GM19239 (cell line): ENCODE measurements around the gene PARVB.

Experiments
- DNase-seq: peaks from one replicate; pipeline ENCODE4 v3.0.0; 2011; ENCODE audit warnings: low spot score; ENCODE audit not compliant: insufficient read length
- FAIRE-seq: peaks from 2 replicates; lab custom pipeline; 2011; peaks lifted over from hg19 to GRCh38; lab: Jason Lieb, UNC

The PARVB gene

DNA sequence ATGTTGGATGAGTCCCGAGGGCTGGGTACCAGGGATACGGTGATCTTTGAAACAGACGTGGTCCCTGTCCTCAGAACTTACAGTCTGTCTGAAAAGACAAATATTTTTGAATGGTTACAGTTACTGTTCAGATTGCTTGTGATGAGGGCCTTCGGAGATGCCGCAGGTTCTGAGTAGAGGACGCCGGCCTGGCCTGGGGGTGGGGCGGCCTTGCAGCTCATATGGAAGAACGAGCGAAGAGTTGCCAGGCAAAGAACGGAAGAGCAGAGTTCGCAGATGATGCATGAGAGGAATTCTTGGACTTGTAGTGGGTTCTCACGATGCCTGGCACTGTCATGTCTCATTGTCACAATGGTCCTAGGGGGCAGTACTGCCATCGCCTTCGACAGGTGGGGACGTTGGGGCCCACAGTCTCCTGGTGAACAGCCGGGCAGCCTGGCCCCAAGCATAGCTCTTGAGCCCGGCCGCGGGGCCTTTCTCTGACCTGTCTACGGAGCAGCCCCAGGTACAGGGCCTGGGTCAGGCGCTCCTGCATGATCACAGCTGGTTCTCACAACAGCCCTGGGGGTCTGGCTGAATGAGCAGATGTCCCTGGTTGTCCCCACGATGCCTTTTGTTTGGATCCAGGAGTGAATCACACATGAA lies 95.7 kb downstream of the PARVB start:
- no peak for DNase-seq
- FAIRE-seq: no peak

DNA sequence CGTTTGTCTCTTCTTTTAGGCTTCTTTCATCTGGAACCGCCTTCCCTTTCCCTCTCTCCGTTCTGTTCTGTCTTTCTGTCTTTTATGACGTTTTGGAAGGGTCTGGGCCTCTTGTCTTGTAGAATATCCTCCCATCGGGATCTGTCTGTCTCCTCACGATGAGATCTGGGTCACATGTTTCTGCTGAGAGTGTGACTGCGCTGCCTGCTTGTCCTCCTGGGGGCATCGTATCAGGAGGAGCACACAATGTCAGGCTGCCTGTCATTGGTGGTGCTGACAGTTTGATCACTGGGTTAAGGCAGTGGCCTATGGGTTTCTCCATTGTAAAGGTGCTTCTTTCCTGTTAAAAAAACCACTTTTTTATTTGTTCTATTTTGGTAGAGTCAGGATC lies 96.2 kb downstream of the PARVB start:
- no peak for DNase-seq
- FAIRE-seq: no peak

DNA sequence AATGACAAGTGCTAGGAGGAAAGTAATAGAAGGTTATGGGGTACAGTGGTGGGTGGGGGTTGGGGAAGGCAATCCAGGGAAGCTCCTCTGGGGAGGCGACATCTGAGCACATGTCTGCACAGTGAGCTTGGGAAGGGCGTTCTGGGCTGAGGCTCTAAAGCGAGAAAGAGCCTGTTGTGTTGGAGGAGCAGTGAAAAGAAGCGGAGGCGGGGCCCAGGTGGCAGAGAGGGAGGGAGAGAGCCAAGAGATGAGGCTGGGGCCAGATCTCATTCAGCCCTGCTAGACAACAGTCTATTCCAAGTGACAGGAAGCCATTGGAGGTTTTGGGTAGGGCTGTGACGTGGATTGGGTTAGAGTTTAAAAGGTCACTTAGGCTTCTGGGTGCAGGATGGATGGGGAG lies 101.3 kb downstream of the PARVB start:
- DNase-seq: no peak
- no peak for FAIRE-seq

DNA sequence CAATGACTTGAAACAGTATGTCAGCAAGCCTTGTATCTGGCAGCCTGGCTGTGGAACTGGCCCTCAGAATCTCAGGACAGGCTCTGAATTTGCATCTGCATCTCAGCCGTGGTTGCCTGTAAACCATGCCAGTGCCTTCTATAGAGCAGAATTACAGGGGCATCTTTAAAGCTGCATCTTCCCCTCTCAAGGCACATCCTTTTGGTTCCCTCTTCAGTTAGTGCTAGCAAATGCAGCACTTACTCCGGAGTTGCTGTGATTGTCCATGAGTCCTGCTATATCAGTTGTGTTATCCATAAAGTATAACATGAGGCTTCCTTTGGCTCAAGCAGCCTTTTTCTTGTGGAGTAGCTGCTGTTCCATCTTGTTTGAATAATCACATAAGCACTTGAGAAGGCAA lies 102.7 kb downstream of the PARVB start:
- no peak for FAIRE-seq
- DNase-seq: no peak

DNA sequence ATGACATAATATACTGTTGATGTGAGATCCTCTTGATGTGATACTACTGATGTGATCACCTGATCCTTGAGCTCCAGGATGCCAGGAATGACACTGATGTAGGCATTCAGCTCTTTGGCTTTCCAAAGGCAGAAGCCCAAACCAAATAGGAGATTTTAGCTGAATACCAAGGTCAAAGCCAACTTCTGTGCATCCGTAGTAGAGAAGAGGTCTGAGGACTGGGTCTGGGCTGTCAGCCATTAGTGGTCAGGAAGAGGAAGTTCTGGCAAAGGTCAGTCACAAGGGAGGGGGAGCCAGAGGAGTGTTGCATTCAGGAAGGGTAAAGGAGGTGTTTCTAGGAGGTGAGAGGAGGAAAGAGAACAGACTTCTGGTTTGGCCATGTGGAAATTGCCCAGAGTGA lies 103.3 kb downstream of the PARVB start:
- DNase-seq (no peak), FAIRE-seq (no peak)

DNA sequence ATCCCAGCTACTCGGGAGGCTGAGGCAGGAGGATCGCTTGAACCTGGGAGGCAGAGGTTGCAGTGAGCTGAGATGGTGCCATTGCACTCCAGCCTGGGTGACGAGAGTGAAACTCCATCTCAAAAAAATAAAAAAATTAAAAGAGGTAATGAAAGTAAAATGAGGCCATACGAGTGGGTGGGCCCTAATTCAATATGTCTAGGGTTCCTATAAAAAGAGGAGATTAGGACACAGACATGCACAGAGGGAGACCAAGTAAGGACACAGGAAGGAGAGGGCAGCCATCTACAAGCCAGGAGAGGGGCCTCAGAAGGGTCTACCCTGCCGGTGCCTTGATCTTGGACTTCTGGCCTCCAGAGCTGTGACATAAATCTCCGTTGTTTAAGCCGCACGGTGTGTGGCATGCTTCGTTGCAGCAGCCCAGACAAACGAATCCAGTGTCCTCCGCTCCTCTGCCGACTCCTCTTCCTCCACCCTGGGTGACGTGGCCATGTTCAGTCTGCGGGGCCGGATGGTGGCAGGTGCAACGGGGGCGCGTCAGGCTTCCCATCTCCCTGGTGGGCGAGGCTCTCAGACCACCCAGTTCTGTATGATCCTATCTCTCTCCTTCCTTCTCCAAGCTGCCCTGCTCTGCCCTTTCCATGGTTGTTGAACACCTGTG lies 105.0 kb downstream of the PARVB start:
- no peak for FAIRE-seq
- no peak for DNase-seq

DNA sequence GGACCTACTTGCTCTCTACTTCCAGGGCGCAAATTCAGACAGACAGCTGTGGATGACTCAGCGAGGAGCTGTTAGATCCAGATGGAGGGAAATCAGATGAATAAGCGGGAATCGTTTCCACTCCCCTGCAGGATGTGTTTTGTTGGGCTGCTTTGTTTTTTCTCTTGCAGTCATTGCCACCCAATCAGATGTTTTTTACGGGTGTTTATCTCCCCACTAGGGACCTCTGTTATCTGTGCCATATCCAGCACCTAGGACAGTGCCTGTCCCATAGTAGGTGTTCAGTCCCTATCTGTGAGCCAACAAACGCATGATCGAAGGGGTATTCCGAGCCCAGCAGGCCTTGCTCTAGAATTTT lies 105.5 kb downstream of the PARVB start:
- no peak for FAIRE-seq
- no peak for DNase-seq

DNA sequence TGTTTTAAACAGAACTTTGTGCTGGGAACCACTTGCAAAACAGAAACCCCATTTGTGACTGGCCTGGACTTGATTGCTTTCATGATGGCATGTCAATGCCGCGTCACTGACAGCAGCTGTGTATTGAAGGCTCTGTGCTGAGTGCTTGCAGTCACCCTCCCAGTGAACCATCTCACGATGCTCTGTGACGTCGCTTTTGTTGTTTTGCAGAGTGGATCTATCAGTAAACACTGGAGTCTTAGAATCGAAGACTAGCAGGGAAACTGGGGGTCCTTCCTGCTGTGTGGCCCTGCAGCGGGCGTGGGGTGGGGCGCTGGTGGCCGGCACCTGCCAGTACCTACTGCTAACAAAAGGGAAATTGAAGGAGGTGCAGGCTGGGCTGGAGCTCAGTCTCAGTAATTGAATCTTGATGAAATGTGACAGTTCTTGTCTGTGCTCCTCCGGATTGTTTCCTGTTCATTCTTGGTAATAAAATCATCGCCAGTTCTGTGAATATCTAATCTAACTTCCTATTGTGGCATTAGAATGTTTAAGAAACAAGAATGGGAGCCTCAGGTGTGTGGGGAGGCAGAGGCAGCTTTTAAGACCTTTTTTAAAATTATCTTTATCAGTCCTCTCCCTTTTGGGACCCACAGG lies 106.1 kb downstream of the PARVB start:
- FAIRE-seq: no peak
- DNase-seq: no peak

DNA sequence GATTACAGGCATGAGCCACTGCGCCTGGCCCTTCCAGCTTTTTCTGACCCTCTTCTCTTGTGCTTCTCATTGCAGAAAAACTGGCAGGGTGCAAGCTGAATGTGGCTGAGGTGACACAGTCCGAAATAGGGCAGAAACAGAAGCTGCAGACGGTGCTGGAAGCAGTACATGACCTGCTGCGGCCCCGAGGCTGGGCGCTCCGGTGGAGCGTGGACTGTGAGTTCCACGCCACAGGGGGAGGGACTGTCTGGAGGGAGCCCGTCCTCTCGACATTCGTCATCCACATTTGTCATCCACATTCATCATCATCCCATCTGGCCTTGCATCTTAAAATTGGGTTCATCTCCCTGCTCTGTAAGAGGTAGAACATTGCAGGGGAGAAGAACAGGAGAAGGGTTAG lies 107.3 kb downstream of the PARVB start:
- FAIRE-seq (no peak), DNase-seq (no peak)

DNA sequence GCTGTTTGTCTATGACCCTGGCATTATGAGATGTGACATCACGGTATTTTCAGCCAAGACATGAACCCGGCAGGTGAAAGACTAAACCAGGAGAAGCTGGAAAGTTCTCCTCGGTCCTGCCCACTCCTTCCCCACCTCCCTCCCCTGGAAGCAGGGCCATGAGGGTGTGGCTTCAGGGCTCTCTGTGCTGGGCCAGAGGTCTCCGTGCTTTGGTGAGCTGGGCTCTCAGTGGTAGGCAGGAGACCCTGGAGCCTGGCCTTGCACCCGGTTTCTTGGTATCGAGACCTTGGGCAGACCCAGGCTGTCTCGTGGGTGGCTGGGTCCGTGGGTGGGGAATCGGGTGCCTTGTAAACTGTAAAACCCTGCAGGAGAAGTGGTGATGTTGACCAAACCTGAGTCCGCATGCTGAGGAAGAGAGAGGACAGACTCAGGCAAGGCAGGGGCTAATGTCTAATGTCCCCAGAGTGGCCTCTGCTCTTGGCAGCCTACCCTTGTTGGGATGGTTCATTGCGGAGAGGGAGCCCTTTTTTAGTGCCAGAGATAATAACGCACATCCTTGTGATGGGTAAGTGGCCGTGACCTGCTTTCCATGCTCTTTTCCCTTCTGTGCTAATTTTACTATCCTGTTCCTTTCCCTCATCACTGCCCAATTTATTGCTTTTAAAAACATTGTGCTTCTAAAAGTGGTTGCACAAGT lies 108.0 kb downstream of the PARVB start:
- FAIRE-seq: no peak
- no peak for DNase-seq

DNA sequence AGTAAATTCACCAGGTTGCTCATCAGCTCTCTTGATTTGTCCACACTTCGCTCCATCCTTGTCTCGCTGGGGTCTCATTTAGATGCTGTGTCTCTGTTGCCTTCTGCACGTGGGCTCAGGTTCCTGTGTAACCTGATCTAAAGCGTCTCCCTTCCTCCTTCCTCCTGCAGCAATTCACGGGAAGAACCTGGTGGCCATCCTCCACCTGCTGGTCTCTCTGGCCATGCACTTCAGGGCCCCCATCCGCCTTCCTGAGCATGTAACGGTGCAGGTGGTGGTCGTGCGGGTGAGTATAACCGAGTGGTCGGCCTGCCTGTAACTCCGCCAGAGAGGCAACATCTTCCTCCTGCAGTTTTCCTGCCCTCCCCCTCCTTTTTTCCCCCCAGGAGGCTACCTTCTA lies 108.6 kb downstream of the PARVB start:
- FAIRE-seq: no peak
- DNase-seq: no peak

DNA sequence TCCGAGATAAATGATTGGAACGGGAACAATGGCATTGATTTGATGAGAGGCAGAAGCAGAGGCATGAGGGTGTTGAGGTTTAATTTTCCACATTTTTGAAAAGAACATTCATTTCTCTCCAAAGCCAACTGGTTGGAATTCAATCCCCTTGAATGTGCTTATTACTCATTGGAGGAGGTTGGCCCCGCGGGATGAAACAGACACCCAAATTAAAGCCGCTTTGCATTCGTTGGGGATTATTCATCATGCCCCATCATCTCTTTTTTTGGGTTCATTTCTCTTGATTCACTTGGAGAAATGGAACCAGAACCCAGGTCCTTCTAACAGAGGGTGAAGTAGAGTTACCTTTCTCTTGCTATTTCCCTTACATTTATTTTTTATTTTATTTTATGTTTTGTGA lies 109.1 kb downstream of the PARVB start:
- FAIRE-seq (no peak), DNase-seq (no peak)

DNA sequence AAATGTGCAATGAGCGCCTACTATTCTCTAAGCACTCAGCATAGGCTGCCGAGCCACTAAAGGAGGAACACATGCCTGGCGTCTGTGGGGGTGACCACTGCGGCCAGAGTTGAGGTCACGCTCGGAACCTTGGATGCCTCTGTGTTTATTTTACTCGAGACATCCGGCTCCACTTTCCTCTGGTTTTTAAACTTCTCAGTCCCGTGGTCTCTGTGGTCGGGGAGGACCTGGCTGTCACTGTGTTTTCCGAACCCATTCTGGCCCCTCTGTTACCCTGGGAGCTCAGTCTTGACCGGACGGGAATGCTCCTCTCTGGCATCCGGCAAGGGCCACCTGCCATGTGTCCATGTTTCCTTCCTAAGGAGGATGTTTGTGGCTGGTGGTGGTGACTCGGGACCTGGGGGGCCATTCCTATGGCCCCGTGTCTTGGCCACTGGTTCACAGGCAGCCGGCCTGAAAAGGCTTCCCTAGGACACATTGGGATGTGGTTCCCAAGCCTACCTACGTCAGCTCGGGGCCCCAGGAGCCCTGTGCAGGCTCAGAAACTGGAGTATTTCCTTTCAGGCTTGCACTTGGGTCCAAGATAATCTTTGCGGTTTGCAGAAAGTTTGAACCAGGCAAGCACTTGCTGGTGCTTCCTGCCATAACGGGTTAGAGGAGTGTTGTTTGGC lies 109.9 kb downstream of the PARVB start:
- no peak for FAIRE-seq
- no peak for DNase-seq

DNA sequence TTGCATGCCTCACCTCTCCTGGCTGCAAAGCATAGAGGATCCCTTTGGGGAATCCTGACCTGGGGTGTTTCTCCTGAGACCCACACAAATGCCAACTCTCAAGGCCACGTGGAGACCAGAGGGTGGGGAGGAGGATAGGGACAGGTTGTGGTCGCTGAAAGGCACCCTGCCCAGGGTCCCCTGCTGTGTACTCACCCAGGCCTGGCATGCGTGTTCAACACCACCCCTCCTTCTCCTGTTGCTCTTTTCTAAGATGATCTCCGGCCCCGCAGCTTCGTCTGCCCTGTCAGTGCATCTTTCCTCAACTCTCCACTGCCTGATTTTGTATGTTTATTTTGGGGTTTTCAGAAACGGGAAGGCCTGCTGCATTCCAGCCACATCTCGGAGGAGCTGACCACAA lies 112.0 kb downstream of the PARVB start:
- no peak for DNase-seq
- no peak for FAIRE-seq

DNA sequence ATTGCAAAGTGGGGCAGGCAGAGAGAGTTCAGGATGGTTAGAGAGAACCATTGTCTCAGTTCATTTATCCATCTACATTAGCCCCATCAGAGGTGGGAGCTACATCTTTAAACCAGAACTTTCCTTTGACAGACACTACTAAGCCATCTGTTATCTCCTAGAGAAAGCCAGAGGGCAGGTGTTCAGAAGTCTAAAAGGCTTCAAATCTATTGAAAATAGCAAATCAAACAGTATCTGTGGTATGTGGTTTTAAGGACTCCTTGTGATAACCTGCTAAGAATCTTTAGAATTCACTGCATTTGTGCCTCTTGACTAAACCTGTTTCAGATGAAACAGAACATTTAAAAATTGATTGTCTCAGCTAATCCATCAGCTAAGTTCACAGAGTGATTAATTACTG lies 112.7 kb downstream of the PARVB start:
- no peak for DNase-seq
- no peak for FAIRE-seq

DNA sequence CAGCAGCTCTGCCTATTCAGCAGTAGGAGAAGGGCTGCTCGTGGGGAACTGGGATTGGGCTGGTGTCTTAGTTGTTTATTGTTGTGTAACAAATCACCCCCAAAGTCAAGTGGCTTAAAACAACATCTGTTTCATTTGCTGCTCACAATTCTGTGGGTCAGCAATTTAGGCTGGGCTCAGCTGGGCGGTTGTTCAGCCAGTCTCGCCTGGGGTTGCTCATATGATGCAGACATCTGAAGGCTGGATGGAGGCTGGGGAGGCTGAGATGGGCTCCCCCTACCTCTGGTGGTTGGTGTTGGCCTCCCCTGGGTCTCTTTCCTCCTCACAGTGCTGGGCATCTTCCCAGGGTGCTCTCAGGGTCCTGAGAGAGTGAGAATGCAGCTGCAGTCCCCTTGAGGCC lies 113.3 kb downstream of the PARVB start:
- FAIRE-seq (no peak), DNase-seq (no peak)

DNA sequence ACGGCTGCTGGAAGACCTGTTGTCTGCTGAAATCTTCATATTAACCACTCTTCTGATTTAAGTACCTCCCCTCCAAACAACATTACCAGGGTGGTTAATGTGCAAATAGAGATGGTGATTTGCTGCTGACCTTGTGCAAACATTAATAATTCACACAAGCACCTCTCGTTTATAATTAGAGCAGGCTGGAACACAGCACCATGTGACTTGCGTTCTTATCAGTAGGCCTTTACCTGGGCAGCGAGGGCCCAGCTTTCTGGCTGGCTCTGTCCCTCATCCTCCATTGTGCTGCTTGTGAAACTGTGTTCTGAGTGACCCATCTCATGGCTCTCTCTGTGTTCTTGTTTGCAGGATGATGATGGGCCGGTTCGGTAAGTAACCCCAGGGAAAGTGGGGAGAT lies 115.7 kb downstream of the PARVB start:
- DNase-seq: no peak
- FAIRE-seq: no peak

DNA sequence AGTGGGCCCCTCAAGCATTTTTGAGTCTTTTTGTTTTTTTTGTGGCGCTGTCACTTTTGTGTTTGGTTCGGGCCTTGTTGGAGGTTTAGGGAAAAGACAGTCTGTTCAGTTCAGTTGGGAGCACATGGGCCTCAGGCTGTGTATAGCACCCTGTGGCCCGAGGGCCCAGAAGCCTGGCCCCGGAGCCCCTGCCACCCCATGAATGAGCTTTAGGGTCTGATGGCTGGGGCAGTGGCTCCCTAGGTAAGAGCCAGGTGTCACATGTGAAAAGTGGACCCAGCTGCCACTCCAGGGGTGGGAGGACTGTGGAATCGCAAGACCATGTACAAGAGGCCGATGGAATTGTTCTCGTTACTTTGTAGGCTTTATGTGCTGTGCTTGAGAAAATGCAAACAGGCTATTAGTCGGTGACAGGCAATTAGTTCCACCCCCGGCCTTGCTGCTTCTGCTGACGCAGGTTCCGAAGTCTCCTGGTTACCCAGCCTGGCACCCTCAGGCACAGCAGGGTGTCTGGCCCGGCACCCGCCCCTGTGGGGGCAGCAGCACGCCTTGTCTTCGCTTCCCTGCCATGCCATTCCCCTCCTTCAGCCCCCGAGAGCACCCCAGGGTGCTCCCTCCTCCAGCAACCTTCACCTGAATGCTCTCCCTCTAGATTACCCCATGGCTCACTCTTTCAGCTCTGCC lies 118.5 kb downstream of the PARVB start:
- DNase-seq (no peak), FAIRE-seq (no peak)

DNA sequence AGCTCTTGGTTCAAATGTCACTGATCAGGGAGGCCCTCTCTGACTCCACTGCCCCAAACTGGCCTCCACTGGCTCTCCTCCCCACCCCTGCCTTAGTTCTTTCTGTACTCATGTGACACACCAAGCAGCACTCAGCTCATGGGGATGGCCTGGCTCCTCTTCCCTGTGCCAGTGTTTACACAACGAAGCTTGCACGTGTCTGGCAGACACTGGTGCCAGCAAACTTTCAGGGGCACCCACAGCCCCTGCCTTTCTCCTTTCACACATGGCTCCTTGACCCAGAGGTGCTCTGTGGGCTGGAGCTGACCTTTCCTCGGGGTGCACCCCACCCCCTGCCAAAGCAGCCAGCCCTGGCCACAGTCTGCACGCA lies 119.0 kb downstream of the PARVB start:
- no peak for FAIRE-seq
- no peak for DNase-seq

DNA sequence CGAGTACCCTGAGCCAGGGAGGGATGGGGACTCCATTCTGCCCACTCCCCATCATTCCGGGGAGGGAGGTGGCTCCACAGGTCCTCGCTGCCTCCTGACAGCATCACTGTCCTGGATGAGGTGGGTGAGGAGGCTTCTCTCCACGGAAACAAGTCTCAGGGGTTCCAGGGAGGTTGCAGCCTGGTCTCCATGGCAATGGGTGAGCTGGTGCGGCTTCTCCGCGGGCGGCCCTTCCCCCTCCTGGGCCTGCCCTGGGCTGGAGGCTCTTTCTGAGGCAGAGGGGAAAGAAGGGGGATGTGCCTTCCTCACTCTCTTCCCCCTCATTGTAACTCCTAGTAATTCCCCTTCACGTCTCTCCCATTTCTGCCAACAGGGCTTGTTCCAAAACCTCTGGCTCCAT lies 119.5 kb downstream of the PARVB start:
- DNase-seq (no peak), FAIRE-seq (no peak)
